ENCODE data around the gene PPA1.

DNA sequence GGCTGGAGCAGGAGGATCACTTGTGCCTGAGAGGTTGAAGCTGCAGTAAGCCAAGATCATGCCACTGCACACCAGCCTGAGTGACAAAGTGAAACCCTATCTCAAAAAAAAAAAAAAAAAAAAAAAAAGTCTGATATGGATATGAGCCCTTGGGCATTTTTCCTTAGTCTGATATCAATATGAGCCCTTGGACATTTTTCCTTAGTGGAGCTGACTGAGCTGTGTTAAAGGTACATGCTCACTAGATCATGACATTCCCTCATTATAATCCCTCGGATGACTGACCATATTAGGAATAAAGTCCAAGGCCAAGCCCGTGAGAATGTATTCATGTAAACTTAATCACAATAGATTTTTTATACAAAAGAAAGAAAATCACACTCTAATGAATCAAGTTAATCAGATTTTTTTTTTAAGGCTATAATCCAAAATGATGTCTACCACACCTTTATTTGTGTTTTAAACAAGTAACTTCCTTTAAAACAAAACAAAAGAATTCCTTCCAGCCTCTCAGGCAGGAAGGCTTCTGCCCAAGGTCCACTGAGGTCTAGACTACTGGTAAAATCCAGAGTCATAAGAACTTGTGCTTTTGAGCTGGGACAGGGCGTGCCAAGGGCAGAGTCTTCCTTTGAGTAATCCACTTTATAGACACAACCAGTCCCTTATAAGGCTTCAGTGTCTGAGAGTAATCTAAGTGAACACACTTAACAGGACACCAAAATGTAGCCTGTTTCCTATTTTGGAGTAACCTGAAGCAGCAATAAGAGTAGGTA is 5.5 kb downstream of the PPA1 start:
- TF ChIP-seq, protein P1, sequence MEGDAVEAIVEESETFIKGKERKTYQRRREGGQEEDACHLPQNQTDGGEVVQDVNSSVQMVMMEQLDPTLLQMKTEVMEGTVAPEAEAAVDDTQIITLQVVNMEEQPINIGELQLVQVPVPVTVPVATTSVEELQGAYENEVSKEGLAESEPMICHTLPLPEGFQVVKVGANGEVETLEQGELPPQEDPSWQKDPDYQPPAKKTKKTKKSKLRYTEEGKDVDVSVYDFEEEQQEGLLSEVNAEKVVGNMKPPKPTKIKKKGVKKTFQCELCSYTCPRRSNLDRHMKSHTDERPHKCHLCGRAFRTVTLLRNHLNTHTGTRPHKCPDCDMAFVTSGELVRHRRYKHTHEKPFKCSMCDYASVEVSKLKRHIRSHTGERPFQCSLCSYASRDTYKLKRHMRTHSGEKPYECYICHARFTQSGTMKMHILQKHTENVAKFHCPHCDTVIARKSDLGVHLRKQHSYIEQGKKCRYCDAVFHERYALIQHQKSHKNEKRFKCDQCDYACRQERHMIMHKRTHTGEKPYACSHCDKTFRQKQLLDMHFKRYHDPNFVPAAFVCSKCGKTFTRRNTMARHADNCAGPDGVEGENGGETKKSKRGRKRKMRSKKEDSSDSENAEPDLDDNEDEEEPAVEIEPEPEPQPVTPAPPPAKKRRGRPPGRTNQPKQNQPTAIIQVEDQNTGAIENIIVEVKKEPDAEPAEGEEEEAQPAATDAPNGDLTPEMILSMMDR (IDR thresholded peaks at IDR 0.05): no peak
- TF ChIP-seq CREM (CRISPR knock-in tag; IDR thresholded peaks at IDR 0.05): no peak
- TF ChIP-seq NR1H2 (CRISPR knock-in tag; IDR thresholded peaks at IDR 0.05): no peak
- TF ChIP-seq ESRRA (CRISPR knock-in tag; IDR thresholded peaks at IDR 0.05; ENCODE audit: borderline replicate concordance): no peak
- no peak for TF ChIP-seq ZNF121 (CRISPR knock-in tag; IDR thresholded peaks at IDR 0.05)
- no peak for TF ChIP-seq ZNF232 (CRISPR knock-in tag; IDR thresholded peaks at IDR 0.05)
- TF ChIP-seq ZNF317 (CRISPR knock-in tag; IDR thresholded peaks at IDR 0.05; ENCODE audit: borderline replicate concordance, low read depth): no peak
- no peak for TF ChIP-seq SP1 (CRISPR knock-in tag; conservative IDR thresholded peaks at IDR 0.05)
- TF ChIP-seq, protein P2, sequence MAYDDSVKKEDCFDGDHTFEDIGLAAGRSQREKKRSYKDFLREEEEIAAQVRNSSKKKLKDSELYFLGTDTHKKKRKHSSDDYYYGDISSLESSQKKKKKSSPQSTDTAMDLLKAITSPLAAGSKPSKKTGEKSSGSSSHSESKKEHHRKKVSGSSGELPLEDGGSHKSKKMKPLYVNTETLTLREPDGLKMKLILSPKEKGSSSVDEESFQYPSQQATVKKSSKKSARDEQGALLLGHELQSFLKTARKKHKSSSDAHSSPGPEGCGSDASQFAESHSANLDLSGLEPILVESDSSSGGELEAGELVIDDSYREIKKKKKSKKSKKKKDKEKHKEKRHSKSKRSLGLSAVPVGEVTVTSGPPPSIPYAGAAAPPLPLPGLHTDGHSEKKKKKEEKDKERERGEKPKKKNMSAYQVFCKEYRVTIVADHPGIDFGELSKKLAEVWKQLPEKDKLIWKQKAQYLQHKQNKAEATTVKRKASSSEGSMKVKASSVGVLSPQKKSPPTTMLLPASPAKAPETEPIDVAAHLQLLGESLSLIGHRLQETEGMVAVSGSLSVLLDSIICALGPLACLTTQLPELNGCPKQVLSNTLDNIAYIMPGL (CRISPR knock-in tag; IDR thresholded peaks at IDR 0.05): no peak
- TF ChIP-seq NR3C1 (CRISPR knock-in tag; conservative IDR thresholded peaks at IDR 0.05; ENCODE audit: low read depth): no peak
- TF ChIP-seq, protein P3, sequence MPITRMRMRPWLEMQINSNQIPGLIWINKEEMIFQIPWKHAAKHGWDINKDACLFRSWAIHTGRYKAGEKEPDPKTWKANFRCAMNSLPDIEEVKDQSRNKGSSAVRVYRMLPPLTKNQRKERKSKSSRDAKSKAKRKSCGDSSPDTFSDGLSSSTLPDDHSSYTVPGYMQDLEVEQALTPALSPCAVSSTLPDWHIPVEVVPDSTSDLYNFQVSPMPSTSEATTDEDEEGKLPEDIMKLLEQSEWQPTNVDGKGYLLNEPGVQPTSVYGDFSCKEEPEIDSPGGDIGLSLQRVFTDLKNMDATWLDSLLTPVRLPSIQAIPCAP (CRISPR knock-in tag; IDR thresholded peaks at IDR 0.05): no peak
- TF ChIP-seq TP53 (CRISPR knock-in tag; IDR thresholded peaks at IDR 0.05): no peak
- TF ChIP-seq JUN (CRISPR knock-in tag; IDR thresholded peaks at IDR 0.05): no peak
- TF ChIP-seq, protein P4, sequence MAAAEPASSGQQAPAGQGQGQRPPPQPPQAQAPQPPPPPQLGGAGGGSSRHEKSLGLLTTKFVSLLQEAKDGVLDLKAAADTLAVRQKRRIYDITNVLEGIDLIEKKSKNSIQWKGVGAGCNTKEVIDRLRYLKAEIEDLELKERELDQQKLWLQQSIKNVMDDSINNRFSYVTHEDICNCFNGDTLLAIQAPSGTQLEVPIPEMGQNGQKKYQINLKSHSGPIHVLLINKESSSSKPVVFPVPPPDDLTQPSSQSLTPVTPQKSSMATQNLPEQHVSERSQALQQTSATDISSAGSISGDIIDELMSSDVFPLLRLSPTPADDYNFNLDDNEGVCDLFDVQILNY (CRISPR knock-in tag; IDR thresholded peaks at IDR 0.05): no peak
